Omental fat pad (tissue), 4 donors: ENCODE results near the gene OXTR. TPM values are rescaled to one million over a fixed set of nuclear protein-coding genes. Genes with fewer than 3 reads are reported as not detected.

ENCODE experiments used
- ATAC-seq: fragments of 150-250 bp; one replicate; pipeline ENCODE4 v1.9.1; 2016; ENCODE audit warnings: mild to moderate bottlenecking, moderate library complexity; ENCODE audit not compliant: low FRiP score
- DNase-seq: peaks from one replicate; pipeline ENCODE4 v3.0.0-alpha.2; 2019; ENCODE audit warnings: low spot score
- total RNA-seq, 4 donors: library from RNA; depleted of rRNA; stranded (reverse); fragments of >200 nt; gene quantifications; one replicate each; pipeline ENCODE4 v1.1.0, GENCODE V29; 2016
- TF ChIP-seq, protein P1 (sequence below), 3 donors: fragments of 450-650 bp; IDR thresholded peaks; one replicate each; pipeline ENCODE4 v1.5.1; 2016 to 2017; ENCODE audit warnings: antibody characterized with exemption in 3 of 3, mild to moderate bottlenecking in 3 of 3, moderate library complexity in 2 of 3

OXTR gene
- total RNA-seq, 4 donors from 2014 or later = 0.13 to 2.4 (median 0.83) TPM

DNA sequence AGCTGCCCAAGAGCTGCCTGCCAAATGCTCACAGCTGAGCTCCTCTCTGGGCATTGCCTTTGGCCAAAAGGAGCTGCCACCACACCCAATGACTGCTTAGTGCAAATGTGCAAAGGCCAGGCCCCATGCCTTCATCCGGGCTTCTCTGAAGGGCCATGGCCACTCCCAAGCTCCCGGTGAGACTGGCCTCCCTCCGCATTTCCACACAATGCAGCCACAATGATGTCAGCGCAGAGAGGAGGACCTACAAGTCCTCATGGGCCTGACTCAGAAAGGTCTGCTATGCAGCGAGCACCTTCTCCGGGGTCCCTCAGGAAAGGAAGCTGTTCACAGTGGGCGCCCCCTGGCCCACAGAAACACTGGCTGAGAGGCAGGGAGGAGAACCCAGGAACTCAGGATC, 12.7 kb downstream of the OXTR start:
- DNase-seq (no peak), ATAC-seq (no peak)
- TF ChIP-seq, protein P1, sequence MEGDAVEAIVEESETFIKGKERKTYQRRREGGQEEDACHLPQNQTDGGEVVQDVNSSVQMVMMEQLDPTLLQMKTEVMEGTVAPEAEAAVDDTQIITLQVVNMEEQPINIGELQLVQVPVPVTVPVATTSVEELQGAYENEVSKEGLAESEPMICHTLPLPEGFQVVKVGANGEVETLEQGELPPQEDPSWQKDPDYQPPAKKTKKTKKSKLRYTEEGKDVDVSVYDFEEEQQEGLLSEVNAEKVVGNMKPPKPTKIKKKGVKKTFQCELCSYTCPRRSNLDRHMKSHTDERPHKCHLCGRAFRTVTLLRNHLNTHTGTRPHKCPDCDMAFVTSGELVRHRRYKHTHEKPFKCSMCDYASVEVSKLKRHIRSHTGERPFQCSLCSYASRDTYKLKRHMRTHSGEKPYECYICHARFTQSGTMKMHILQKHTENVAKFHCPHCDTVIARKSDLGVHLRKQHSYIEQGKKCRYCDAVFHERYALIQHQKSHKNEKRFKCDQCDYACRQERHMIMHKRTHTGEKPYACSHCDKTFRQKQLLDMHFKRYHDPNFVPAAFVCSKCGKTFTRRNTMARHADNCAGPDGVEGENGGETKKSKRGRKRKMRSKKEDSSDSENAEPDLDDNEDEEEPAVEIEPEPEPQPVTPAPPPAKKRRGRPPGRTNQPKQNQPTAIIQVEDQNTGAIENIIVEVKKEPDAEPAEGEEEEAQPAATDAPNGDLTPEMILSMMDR (IDR thresholded peaks at IDR 0.05) = no peak

- TF ChIP-seq, protein P1 (IDR thresholded peaks at IDR 0.05) = no peak
- ATAC-seq (no peak), DNase-seq (no peak)
Observed at GRCh38 chr3:8755564-8756237, 13.7 kb downstream of the OXTR start.

GRCh38 chr3:8755097-8755496, 14.3 kb downstream of the OXTR start:
- ATAC-seq = no peak
- TF ChIP-seq, protein P1 (IDR thresholded peaks at IDR 0.05) = no peak
- DNase-seq = no peak

GRCh38 chr3:8752832-8753231, 16.6 kb downstream of the OXTR start:
- DNase-seq (no peak), ATAC-seq (no peak)
- TF ChIP-seq, protein P1 (IDR thresholded peaks at IDR 0.05) = no peak

DNA sequence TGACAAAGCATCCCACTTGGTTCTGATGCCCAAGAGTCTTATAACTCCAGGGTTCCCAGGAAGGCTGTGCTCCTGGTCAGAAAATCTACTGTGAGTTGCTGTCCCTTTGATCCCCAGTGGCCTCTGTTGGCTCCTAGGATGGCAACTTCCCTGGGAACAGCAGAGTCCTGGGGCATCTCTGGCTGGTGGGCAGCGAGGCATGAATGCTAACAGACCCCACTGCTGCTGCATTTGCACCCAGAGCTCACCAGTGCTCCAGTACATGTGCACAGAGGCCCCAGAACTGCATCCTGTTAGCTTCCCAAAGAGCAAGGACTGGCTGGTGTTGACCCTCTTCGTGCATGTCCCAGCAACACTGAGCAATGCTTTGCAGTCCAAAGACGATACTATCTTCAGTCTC, 20.1 kb downstream of the OXTR start:
- no peak for ATAC-seq
- TF ChIP-seq, protein P1 (IDR thresholded peaks at IDR 0.05) = no peak
- no peak for DNase-seq

DNA sequence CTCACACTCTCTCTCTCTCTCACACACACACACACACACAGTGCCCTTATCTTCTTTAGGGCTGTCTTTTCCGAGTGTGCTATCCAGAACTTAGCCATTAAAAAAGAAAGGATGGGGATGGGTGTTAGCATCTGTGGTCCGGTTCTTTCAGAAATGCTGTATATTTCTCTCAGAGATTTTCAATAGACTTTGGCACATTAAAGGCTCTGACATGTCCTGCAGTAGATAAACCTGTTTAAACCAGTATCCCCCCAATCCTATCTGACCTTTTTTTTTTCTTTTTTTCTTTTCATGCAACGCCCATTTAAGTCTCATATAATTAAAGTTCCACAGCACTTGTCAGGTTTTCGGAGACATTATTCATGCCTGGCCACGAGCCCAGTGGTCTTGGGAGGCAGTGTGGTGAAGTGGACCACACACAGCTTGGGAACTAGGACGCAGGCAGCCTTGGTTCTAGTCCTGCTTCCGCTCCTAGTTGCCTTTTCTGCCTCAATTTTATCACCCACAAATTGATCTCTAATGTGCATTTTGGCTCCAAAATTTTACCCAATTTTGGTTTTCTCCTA, 22.6 kb downstream of the OXTR start:
- no peak for DNase-seq
- no peak for ATAC-seq
- TF ChIP-seq, protein P1 (IDR thresholded peaks at IDR 0.05) = no peak
